Esophagus (tissue), 2 donors: ENCODE data around the gene AFG3L2. TPM values are rescaled to one million over a fixed set of nuclear protein-coding genes. Genes with fewer than 3 reads are reported as not detected.

ENCODE experiments used
- polyA plus RNA-seq, 2 donors: library from polyadenylated mRNA; stranded (reverse); fragments of 200-250 nt; gene quantifications; one replicate each; pipeline ENCODE4 v1.2.3, GENCODE V29; 2013
- donor health status: healthy with polysubstance abuse.
- donor health status: Bipolar disorder and iron deficiency.

AFG3L2 gene
- polyA plus RNA-seq, 2 donors = 14.7 to 34.0 TPM

Other genes starting within 250 kb of the AFG3L2 start
- gene CIDEA, start 122.9 kb downstream of the AFG3L2 start, polyA plus RNA-seq = 1 to 10 TPM in 1 of 2 donors, under 1 TPM in 1; 0.79 to 2.1 TPM
- 100 to 1,000 TPM; 183 to 299 TPM for gene TUBB6, start 69.0 kb downstream of the AFG3L2 start, polyA plus RNA-seq
- gene PRELID3A, start 30.7 kb upstream of the AFG3L2 start, polyA plus RNA-seq = 1 to 10 TPM; 1.3 to 1.8 TPM